ENCODE data around the gene UBE2R2.
A peak's percentile ranks its signal among the peaks of the same experiment; 100 is the strongest.
"Not testable (repeated sequence)": the region's sequence is repeated elsewhere in the genome, so short reads cannot be mapped to it uniquely, and the experiment has no call there.

UBE2R2 gene

DNA sequence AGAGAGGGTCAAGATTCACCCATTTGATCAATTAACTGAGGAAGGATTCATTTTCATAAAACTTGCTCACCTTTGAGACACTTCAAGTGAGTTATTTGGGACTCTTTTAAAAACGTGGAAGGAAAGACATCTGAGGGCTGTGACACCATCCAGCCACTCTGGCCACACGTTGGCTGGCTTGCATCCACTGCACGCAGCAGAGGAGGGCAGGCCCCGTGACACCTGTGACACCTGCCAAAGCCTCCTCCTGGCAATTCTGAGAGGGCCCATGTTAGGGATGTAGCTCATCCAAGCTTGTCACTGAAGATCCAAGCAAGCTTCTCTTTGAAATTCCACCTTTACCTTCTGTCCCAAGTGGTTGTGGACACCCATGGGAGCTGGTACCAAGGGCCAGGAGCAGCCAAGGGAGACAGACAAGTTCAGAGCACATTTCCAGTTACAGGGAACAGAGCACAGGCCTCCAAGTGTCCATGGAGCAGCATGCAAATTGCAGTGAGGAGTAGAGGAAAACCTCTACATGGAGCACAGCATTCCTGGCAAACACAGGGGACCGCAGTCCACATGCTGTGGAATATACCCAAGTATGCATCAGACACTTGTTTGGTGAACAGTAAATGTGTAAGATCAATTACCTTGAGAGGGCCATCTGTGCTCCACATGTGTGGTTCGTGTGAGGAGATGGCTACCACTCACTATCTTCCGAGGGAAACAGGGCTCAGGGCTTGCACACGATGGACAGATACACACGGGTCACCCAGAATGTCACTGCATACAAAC is 16.8 kb upstream of the UBE2R2 start:
- DNase-seq = no peak

GRCh38 chr9:33800886-33801285 is 16.1 kb upstream of the UBE2R2 start:
- DNase-seq = peak; percentile 48

DNA sequence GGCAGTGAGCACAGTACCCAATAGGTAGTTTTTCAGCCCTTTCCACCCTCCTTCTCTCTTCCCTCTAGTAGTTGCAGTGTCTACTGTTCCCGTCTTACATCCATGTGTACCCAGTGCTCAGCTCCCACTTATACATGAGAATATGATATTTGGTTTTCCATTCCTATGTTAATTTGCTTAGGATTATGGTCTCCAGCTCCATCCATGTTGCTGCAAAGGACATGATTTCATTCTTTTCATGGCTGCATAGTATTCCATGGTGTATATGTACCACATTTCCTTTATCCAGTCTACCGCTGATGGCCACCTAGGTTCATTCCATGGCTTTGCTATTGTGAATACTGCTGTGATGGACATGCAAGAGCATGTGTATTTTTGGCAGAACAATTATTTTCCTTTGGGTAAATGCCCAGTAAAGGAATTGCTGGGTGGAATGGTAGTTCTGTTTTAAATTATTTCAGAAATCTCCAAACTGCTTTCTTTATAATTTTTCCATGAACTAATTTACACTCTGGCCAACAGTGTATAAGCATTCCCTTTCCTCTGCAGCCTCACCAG is 14.9 kb upstream of the UBE2R2 start:
- DNase-seq = not testable (repeated sequence)

DNA sequence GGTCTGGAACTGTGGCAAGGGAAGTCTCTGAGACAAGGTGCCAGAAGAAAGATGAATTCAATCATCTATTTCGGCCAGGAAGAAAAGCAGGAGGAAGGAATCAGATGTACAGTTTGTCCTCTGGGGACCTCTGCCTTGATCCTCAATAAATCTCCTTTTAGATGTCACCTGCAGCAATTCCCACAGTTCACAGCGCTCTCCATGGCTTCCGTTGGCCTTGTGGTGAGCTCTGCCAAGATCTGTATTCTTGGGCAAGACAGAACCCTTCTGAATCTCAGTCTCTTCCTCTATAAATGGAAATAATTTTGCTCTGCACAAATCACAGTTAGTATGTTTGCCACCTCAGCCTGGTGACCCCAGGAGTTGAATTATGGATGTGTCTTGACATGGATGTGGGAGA is 12.8 kb upstream of the UBE2R2 start:
- DNase-seq = not testable (repeated sequence)

DNA sequence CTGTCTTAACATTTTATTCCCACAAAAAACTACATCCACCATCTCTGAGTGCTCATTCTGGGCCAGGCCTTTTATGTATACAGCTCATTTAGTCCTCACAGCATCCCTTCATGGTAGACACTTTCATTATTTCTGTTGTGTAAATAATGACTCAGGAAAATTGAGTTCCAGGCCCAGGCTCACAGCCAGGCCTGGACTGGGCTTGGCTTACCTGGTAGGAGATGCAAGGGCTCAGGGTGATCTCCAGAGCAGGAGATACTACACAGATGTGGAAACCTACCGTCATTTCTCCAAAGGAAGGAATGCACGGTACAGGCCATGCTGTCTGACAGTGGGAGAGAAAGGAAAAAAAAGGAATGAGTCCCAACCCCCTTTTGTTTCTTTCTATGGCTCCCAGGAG is 9.8 kb upstream of the UBE2R2 start:
- DNase-seq = not testable (repeated sequence)

GRCh38 chr9:33808979-33809322 is 8.0 kb upstream of the UBE2R2 start:
- not testable (repeated sequence) for DNase-seq

GRCh38 chr9:33809506-33809905 is 7.5 kb upstream of the UBE2R2 start:
- DNase-seq = no peak

DNA sequence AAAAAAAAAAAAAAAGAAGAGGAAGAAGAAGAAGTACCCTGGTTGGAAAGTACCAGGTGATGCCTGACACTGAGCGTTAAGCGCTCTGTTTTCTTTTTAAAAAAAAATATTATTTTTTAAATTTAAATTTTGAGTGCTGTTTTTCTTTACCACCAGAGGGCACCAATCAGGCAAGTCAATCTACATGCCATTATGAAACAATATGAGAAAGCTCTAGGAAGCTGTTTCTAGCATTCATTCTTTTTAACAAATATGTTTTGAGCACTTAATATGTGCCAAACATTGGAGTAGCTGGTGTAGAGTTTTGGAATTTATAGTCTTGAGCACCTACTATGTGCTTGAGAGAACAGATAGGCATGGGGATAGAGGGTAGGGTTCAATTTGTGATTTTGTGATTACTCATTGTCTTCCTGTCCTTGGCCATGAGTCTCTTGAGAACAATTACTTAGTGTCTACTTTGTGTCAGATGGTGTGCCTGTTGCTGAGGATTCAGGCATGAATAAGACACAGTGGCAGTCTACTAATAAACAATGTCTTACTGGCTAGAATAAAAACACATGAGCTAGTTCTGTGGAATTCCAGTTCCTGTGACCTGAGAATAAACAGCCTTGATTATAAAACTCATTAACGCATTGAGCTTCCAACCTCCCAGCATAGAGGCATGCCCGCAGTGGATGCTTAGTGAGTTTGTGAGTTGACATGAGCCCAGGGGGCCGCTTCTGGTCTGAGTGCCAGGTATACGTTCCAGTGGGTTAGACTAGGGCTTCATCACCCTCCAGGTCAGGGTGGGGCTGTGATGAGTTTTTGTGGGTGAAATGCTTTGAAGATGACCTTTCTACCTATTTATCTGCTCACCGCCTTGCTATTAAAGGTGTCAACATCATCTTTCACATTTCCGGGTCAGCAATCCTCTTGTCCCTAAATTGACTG is 3.0 kb upstream of the UBE2R2 start:
- DNase-seq = no peak

GRCh38 chr9:33815781-33816180 is 1.2 kb upstream of the UBE2R2 start:
- no peak for DNase-seq

DNA sequence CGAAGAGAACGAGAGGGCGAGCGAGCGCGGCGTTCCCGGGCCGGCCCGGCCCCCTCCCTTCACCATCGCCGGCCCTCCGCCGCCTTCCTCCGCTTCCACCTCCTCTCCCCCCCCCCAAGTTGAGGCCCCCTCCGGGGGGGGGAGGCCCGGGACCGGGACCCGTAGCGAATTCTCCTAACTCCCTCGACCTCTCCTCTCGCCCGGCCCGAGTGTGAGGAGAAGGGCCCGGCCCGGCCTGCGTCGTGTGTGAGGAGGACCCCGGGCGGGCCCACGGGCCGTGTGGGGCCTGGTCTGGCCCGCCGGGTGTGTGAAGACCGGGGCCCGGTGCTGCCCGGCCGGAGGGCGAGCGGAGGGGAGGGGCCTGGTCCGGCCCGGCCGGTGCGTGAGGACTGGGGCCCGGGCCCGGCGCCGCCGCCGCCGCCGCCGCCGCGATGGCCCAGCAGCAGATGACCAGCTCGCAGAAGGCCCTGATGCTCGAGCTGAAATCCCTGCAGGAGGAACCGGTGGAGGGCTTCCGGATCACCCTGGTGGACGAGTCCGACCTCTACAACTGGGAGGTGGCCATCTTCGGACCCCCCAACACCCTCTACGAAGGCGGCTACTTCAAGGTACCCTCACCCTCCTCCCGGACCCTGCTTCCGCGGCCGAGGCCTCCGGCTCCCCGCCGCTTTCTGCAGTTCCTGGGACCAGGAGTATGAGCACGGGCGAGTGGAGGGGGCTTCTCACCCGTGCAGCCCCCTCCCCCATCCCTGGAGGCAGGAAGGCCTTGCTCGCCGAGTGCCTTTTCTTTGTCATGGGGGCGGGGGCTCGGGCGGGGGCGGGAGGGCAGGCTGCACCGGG is 587 bp downstream of the UBE2R2 start:
- peak; percentile 44 for DNase-seq

DNA sequence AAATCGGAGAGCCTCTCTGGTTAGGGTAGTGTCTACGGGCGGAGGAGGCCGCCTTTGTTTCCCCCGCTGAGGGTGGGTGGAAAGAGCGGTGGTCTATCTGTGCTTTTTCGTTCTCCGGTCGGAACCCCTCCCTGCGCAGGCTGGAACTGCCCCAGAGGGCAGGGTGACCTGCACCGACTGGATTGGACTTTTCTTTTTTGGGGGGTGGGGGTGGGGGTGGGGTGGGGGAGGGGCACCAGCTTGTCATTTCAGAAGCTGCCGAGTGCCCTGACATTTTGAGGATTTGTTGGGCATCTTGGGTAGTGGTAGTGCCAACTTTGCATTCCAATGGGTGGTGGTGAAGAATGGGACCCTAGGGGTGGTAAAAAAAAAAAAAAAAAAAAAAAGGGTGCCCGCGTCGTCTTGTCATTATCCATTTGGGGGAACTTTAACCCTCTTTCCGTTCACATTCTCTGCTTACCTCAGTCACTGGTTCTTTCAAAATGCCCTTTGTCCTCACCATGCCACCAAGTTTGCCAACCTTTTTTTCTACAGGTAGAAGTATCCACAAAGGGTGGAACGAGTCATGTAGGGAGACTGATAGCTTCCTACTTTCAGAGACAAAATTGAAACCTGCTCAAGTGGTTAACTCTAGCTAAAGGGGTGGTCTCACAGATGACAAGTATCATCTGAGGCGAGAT is 1.3 kb downstream of the UBE2R2 start:
- DNase-seq = no peak

- no peak for DNase-seq
Observed at GRCh38 chr9:33818847-33819500, 2.0 kb downstream of the UBE2R2 start.

GRCh38 chr9:33820231-33820745 is 3.3 kb downstream of the UBE2R2 start:
- no peak for DNase-seq

- DNase-seq = no peak
Observed at GRCh38 chr9:33823801-33824200, 6.8 kb downstream of the UBE2R2 start.

DNA sequence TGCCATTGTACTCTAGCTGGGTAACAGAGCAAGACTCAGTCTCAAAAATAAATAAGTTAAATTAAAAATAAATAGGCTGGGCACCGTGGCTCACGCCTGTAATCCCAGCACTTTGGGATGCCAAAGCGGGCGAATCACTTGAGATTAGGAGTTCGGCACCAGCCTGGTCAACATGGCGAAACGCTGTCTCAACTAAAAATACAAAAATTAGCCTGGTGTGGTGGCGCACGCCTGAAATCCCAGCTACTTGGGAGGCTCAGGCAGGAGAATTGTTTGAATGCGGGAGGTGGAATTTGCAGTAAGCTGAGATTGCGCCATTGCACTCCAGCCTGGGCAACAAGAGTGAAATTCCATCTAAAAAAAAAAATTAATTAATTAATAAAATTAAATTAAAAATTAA is 10.3 kb downstream of the UBE2R2 start:
- DNase-seq = not testable (repeated sequence)

DNA sequence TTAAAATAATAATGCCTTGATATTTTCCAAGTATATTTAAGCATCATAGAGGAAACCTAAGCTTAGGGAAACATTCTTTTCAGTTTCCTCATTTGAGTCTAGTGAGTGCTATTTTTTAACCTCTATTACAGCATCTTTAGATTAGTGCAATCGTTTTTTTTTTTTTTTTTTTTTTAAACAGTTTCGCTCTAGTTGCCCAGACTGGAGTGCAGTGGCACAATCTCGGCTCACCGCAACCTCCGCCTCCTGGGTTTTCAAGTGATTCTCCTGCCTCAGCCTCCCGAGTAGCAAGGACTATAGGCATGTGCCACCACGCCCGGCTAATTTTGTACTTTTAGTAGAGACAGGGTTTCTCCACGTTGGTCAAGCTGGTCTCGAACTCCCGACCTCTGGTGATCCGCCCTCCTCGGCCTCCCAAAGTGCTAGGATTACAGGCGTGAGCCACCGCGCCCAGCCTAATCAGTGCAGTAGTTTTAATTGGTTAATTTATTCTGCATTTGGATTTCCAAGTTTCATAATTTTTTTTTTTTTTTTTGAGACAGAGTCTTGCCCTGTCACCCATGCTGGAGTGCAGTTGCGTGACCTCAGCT is 12.8 kb downstream of the UBE2R2 start:
- DNase-seq = not testable (repeated sequence)

- no peak for DNase-seq
Observed at GRCh38 chr9:33835625-33836260, 18.8 kb downstream of the UBE2R2 start.

GRCh38 chr9:33836261-33836660 is 19.3 kb downstream of the UBE2R2 start:
- DNase-seq = not testable (repeated sequence)

GRCh38 chr9:33837138-33837537 is 20.2 kb downstream of the UBE2R2 start:
- no peak for DNase-seq

DNA sequence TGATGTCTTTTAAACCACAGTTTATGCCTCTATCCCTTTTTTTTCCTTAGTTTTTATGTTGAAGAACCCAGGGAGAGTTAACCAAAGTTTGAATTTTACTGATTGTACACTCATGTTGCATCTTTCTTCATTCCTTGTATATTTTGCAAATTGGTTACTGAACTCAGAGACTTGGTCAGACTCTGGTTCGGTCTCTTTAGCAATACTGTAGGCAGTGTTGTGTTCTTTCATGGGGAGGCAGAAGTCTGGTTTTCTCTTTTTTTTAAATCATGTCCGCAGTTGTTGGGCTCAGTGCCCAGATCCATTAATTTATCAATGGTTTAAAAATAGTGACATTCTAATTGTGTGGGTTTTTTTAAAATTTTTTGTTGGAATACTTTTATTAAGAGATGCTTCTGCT is 23.4 kb downstream of the UBE2R2 start:
- no peak for DNase-seq
